Dendritic cell treated with granulocyte-macrophage colony-stimulating factor and Interleukin-4, amounts not matched to agents 40 ng/mL and 50 ng/mL, for 4 days (primary cell): ENCODE measurements around the gene APOBEC3C.
"Not testable (repeated sequence)": the region's sequence is repeated elsewhere in the genome, so short reads cannot be mapped to it uniquely, and the experiment has no call there.

Experiments
- H3K27ac Mint-ChIP-seq: one replicate; pipeline ENCODE4 v1.8.0; 2022; ENCODE audit warnings: mild to moderate bottlenecking, mixed read lengths
- H3K27me3 Mint-ChIP-seq: one replicate; pipeline ENCODE4 v1.8.0; 2022; ENCODE audit warnings: mild to moderate bottlenecking, mixed read lengths
- H3K36me3 Mint-ChIP-seq: one replicate; pipeline ENCODE4 v1.8.0; 2022; ENCODE audit warnings: low read depth, mixed read lengths
- H3K4me1 Mint-ChIP-seq: one replicate; pipeline ENCODE4 v1.8.0; 2022; ENCODE audit warnings: low read depth, mixed read lengths
- H3K4me3 Mint-ChIP-seq: one replicate; pipeline ENCODE4 v1.8.0; 2022; ENCODE audit warnings: mild to moderate bottlenecking, moderate library complexity, mixed read lengths
- H3K9me3 Mint-ChIP-seq: one replicate; pipeline ENCODE4 v1.8.0; 2022; ENCODE audit warnings: mixed read lengths
- intact Hi-C: fragments of 100-400 bp; cut with micrococcal nuclease; formaldehyde crosslinking; loops from one replicate; pipeline ENCODE4 v1.15.0; 2022

Gene APOBEC3C

GRCh38 chr22:38989466-38989865, 24.6 kb upstream of the APOBEC3C start:
- Mint-ChIP-seq H3K36me3 (no peaks in the 10 kb centered on the region), H3K27me3 (peaks cover 7% of the 10 kb centered on the region), H3K4me1 (peaks cover 21% of the 10 kb centered on the region), H3K4me3 (no peak overlapping the region), H3K9me3 (peaks cover 1% of the 10 kb centered on the region), H3K27ac (no peak overlapping the region)
- intact Hi-C loops = no loop called here

- peaks cover 24% of the 10 kb centered on the region for H3K27me3 Mint-ChIP-seq
- intact Hi-C loops, H3K4me1 Mint-ChIP-seq, H3K9me3 Mint-ChIP-seq, H3K36me3 Mint-ChIP-seq, H3K27ac Mint-ChIP-seq, H3K4me3 Mint-ChIP-seq: not testable (repeated sequence)
Measured at GRCh38 chr22:38992871-38993371, 21.1 kb upstream of the APOBEC3C start.

GRCh38 chr22:38996105-38996504, 18.0 kb upstream of the APOBEC3C start:
- Mint-ChIP-seq H3K4me3 (no peak overlapping the region), H3K36me3 (no peaks in the 10 kb centered on the region), H3K27me3 (peaks cover 43% of the 10 kb centered on the region), H3K4me1 (peaks cover 5% of the 10 kb centered on the region), H3K27ac (no peak overlapping the region), H3K9me3 (peaks cover 9% of the 10 kb centered on the region)
- intact Hi-C loops = no loop called here

- no peak overlapping the region for H3K4me3 Mint-ChIP-seq
- H3K9me3 Mint-ChIP-seq = peaks cover 9% of the 10 kb centered on the region
- no peak overlapping the region for H3K27ac Mint-ChIP-seq
- H3K27me3 Mint-ChIP-seq = peaks cover 48% of the 10 kb centered on the region
- no peaks in the 10 kb centered on the region for H3K4me1 Mint-ChIP-seq
- no peaks in the 10 kb centered on the region for H3K36me3 Mint-ChIP-seq
- intact Hi-C loops = no loop called here
Measured at GRCh38 chr22:38997518-38997917, 16.5 kb upstream of the APOBEC3C start.

- Mint-ChIP-seq H3K27ac (no peak overlapping the region), H3K36me3 (no peaks in the 10 kb centered on the region), H3K4me3 (no peak overlapping the region), H3K4me1 (peaks cover 15% of the 10 kb centered on the region), H3K9me3 (peaks cover 3% of the 10 kb centered on the region), H3K27me3 (peaks cover 31% of the 10 kb centered on the region)
- intact Hi-C loops = loop anchor here (1.0 to 10.0 kb wide), 3 partner anchors 76 to 238 kb away; no protein-coding TSS in a partner anchor
Measured at GRCh38 chr22:39003165-39003638, 10.9 kb upstream of the APOBEC3C start.

- H3K4me3 Mint-ChIP-seq = no peak overlapping the region
- H3K27me3 Mint-ChIP-seq = peaks cover 7% of the 10 kb centered on the region
- H3K9me3 Mint-ChIP-seq = no peaks in the 10 kb centered on the region
- intact Hi-C loops = loop anchor here (5.0 to 10.0 kb wide), 2 partner anchors 110 to 242 kb away; no protein-coding TSS in a partner anchor
- H3K36me3 Mint-ChIP-seq = no peaks in the 10 kb centered on the region
- no peak overlapping the region for H3K27ac Mint-ChIP-seq
- H3K4me1 Mint-ChIP-seq = peaks cover 17% of the 10 kb centered on the region
Measured at GRCh38 chr22:39007177-39007576, 6.9 kb upstream of the APOBEC3C start.

GRCh38 chr22:39008271-39008850, 5.7 kb upstream of the APOBEC3C start:
- intact Hi-C loops = loop anchor here (5.0 to 10.0 kb wide), 2 partner anchors 109 to 244 kb away; no protein-coding TSS in a partner anchor
- not testable (repeated sequence) for H3K36me3 Mint-ChIP-seq, H3K27ac Mint-ChIP-seq, H3K27me3 Mint-ChIP-seq, H3K4me3 Mint-ChIP-seq, H3K9me3 Mint-ChIP-seq
- peaks cover 13% of the 10 kb centered on the region for H3K4me1 Mint-ChIP-seq

- intact Hi-C loops = no loop called here
- Mint-ChIP-seq H3K4me3 (no peak overlapping the region), H3K4me1 (peaks cover 31% of the 10 kb centered on the region), H3K36me3 (peaks cover 10% of the 10 kb centered on the region), H3K9me3 (no peaks in the 10 kb centered on the region), H3K27ac (no peak overlapping the region), H3K27me3 (no peaks in the 10 kb centered on the region)
Measured at GRCh38 chr22:39010946-39011345, 3.1 kb upstream of the APOBEC3C start.

- no peaks in the 10 kb centered on the region for H3K27me3 Mint-ChIP-seq
- H3K4me3 Mint-ChIP-seq = no peak overlapping the region
- intact Hi-C loops = no loop called here
- H3K4me1 Mint-ChIP-seq = peaks cover 37% of the 10 kb centered on the region
- H3K27ac Mint-ChIP-seq = no peak overlapping the region
- peaks cover 24% of the 10 kb centered on the region for H3K36me3 Mint-ChIP-seq
- H3K9me3 Mint-ChIP-seq = no peaks in the 10 kb centered on the region
Measured at GRCh38 chr22:39012533-39013511, 1.2 kb upstream of the APOBEC3C start.

- Mint-ChIP-seq H3K36me3 (peaks cover 31% of the 10 kb centered on the region), H3K4me3 (peak overlapping the region; percentile 87), H3K27ac (peak overlapping the region; percentile 94), H3K4me1 (peaks cover 36% of the 10 kb centered on the region)
- intact Hi-C loops, H3K27me3 Mint-ChIP-seq, H3K9me3 Mint-ChIP-seq: not testable (repeated sequence)
Measured at GRCh38 chr22:39013561-39013941, 506 bp upstream of the APOBEC3C start.

GRCh38 chr22:39014723-39015121, 665 bp downstream of the APOBEC3C start:
- intact Hi-C loops, H3K9me3 Mint-ChIP-seq, H3K27me3 Mint-ChIP-seq: not testable (repeated sequence)
- peaks cover 39% of the 10 kb centered on the region for H3K36me3 Mint-ChIP-seq
- H3K27ac Mint-ChIP-seq = peak overlapping the region; percentile 94
- H3K4me3 Mint-ChIP-seq = peak overlapping the region; percentile 87
- H3K4me1 Mint-ChIP-seq = peaks cover 42% of the 10 kb centered on the region

GRCh38 chr22:39016592-39016991, 2.5 kb downstream of the APOBEC3C start:
- no peak overlapping the region for H3K4me3 Mint-ChIP-seq
- no peaks in the 10 kb centered on the region for H3K9me3 Mint-ChIP-seq
- H3K4me1 Mint-ChIP-seq = peaks cover 58% of the 10 kb centered on the region
- H3K27ac Mint-ChIP-seq = no peak overlapping the region
- peaks cover 1% of the 10 kb centered on the region for H3K27me3 Mint-ChIP-seq
- H3K36me3 Mint-ChIP-seq = peaks cover 39% of the 10 kb centered on the region
- intact Hi-C loops = no loop called here

GRCh38 chr22:39017596-39018365, 3.7 kb downstream of the APOBEC3C start:
- H3K4me3 Mint-ChIP-seq = no peak overlapping the region
- H3K4me1 Mint-ChIP-seq = peaks cover 65% of the 10 kb centered on the region
- peaks cover 2% of the 10 kb centered on the region for H3K27me3 Mint-ChIP-seq
- intact Hi-C loops = no loop called here
- no peaks in the 10 kb centered on the region for H3K9me3 Mint-ChIP-seq
- H3K27ac Mint-ChIP-seq = no peak overlapping the region
- H3K36me3 Mint-ChIP-seq = peaks cover 39% of the 10 kb centered on the region
